ENCODE data around the gene IGFALS.

Gene IGFALS

DNA sequence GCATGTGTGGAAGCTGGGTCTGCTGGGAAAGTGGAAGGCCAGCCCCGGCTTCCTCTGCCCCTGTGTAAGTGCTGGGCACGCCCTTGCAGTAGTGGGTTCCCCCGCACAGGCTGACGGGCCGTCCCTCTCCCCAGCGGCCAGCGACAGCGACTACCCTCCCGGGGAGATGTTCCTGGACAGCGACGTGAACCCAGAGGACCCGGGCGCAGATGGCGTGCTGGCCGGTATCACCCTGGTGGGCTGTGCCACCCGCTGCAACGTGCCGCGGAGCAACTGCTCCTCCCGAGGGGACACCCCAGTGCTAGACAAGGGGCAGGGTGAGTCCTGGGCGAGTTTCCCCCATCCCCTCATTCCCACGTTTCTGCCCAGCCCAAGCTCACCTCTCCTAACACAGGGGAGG lies 27.7 kb downstream of the IGFALS start:
- TF ChIP-seq, protein P1, sequence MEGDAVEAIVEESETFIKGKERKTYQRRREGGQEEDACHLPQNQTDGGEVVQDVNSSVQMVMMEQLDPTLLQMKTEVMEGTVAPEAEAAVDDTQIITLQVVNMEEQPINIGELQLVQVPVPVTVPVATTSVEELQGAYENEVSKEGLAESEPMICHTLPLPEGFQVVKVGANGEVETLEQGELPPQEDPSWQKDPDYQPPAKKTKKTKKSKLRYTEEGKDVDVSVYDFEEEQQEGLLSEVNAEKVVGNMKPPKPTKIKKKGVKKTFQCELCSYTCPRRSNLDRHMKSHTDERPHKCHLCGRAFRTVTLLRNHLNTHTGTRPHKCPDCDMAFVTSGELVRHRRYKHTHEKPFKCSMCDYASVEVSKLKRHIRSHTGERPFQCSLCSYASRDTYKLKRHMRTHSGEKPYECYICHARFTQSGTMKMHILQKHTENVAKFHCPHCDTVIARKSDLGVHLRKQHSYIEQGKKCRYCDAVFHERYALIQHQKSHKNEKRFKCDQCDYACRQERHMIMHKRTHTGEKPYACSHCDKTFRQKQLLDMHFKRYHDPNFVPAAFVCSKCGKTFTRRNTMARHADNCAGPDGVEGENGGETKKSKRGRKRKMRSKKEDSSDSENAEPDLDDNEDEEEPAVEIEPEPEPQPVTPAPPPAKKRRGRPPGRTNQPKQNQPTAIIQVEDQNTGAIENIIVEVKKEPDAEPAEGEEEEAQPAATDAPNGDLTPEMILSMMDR (IDR thresholded peaks at IDR 0.05), result no peak
- Histone ChIP-seq H3K27ac (no peak overlapping the region), H3K27me3 (peaks cover 7% of the 10 kb centered on the region), H3K36me3 (peaks cover 88% of the 10 kb centered on the region), H3K4me1 (ENCODE audit: control insufficient read depth in 1 of 2, insufficient read depth in 1 of 2, low read depth in 1 of 2, low read length in 1 of 2) (peaks cover 8 to 9% of the 10 kb centered on the region in 2 experiments), H3K9me3 (no peaks in the 10 kb centered on the region), H3K4me3 (ENCODE audit: low read depth in 1 of 2, low read length in 1 of 2) (no peak overlapping the region)

DNA sequence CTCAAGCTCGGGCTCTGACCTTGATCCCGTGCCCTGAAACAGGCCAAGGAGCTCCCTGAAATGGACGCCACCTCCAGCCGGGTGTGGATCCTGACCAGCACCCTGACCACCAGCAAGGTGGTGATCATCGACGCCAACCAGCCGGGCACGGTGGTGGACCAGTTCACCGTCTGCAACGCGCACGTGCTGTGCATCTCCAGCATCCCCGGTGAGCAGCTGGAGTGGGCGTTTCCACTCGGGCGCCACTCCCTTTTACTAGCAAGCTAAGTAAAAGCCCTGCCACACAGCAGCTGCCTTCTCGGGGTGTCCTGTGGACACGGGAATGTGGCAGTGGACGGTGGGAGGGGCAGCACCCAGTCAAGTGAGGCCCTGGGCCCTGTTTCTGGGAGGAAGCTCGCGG lies 28.5 kb downstream of the IGFALS start:
- H3K4me3 ChIP-seq (ENCODE audit: low read depth in 1 of 2, low read length in 1 of 2), result no peak overlapping the region
- no peaks in the 10 kb centered on the region for H3K27me3 ChIP-seq
- H3K27ac ChIP-seq, result no peak overlapping the region
- TF ChIP-seq, protein P1 (IDR thresholded peaks at IDR 0.05), result no peak
- H3K9me3 ChIP-seq, result no peaks in the 10 kb centered on the region
- peaks cover 96% of the 10 kb centered on the region for H3K36me3 ChIP-seq
- peaks cover 0 to 2% of the 10 kb centered on the region in 2 experiments for H3K4me1 ChIP-seq (ENCODE audit: control insufficient read depth in 1 of 2, insufficient read depth in 1 of 2, low read depth in 1 of 2, low read length in 1 of 2)

DNA sequence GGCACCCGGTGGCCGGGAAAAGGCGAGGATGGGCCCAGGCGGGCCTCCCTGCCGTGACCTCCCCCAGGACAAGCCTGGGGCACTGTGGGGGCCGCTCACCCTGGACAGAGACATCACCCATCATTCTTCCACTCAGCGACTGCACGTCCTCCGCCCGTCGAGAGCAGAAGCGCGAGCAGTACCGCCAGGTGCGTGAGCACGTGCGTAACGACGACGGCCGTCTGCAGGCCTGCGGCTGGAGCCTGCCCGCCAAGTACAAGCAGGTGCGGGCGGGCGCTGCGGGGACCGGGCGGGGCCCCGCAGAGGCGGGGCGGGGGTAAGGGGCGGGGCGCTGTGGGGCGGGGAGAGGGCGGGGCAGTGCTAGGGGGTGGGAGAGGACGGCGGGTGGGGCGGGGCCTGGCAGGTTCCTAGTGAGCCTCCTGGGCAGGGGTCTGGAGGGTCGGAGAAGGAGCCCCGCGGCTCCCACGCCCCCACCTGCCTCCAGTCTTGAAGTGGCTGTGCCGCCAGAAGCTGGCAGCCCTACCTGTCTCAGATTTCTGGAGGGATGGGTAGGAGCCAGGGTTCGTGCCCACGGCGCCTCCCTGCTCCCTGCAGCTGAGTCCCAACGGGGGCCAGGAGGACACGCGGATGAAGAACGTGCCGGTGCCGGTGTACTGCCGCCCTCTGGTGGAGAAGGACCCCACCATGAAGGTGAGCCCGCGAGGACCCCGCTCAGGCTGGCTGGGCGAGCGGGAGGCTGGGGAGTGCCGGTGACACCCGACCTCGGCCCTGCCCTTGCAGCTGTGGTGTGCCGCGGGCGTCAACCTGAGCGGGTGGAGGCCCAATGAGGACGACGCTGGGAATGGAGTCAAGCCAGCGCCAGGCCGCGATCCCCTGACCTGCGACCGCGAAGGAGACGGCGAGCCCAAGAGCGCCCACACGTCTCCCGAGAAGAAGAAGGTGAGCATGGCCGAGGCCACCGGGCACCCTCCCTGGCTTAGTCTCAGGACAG lies 29.7 kb downstream of the IGFALS start:
- Histone ChIP-seq H3K27me3 (no peaks in the 10 kb centered on the region), H3K4me1 (ENCODE audit: control insufficient read depth in 1 of 2, insufficient read depth in 1 of 2, low read depth in 1 of 2, low read length in 1 of 2) (no peaks in the 10 kb centered on the region), H3K4me3 (ENCODE audit: low read depth in 1 of 2, low read length in 1 of 2) (no peak overlapping the region), H3K36me3 (peaks cover 98% of the 10 kb centered on the region), H3K27ac (no peak overlapping the region), H3K9me3 (no peaks in the 10 kb centered on the region)
- TF ChIP-seq, protein P1 (IDR thresholded peaks at IDR 0.05), result no peak

DNA sequence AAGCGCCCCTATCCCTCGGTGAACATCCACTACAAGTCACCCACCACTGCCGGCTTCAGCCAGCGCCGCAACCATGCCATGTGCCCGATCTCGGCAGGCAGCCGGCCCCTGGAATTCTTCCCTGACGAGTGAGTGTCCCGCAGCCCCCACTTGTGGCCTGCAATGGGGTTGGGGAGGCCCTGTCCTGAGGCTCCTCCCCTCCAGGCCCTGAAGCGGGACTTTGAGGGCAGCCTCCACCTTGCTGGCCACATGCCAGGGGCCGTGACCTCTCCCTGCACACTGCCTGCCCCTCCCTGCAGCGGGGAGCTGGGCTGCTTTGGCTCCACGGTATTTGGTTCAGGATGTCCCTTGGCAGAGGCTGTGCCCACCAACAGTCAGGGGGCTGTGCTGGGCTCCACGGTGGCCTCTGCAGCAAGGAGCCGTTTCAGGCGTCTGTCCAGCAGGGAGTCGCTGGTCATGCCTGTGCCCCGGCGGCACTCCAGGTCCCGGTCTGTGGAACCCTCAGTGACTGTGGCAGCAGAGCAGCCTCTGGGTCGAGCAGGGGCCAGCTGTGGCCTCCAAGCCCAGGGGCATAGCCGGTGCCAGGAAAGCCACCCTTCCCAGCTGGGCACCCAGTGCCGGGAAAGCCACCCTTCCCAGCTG lies 30.5 kb downstream of the IGFALS start:
- no peak overlapping the region for H3K27ac ChIP-seq
- no peaks in the 10 kb centered on the region for H3K4me1 ChIP-seq (ENCODE audit: control insufficient read depth in 1 of 2, insufficient read depth in 1 of 2, low read depth in 1 of 2, low read length in 1 of 2)
- TF ChIP-seq, protein P1 (IDR thresholded peaks at IDR 0.05), result no peak
- no peaks in the 10 kb centered on the region for H3K27me3 ChIP-seq
- no peaks in the 10 kb centered on the region for H3K9me3 ChIP-seq
- no peak overlapping the region for H3K4me3 ChIP-seq (ENCODE audit: low read depth in 1 of 2, low read length in 1 of 2)
- peaks cover 98% of the 10 kb centered on the region for H3K36me3 ChIP-seq

DNA sequence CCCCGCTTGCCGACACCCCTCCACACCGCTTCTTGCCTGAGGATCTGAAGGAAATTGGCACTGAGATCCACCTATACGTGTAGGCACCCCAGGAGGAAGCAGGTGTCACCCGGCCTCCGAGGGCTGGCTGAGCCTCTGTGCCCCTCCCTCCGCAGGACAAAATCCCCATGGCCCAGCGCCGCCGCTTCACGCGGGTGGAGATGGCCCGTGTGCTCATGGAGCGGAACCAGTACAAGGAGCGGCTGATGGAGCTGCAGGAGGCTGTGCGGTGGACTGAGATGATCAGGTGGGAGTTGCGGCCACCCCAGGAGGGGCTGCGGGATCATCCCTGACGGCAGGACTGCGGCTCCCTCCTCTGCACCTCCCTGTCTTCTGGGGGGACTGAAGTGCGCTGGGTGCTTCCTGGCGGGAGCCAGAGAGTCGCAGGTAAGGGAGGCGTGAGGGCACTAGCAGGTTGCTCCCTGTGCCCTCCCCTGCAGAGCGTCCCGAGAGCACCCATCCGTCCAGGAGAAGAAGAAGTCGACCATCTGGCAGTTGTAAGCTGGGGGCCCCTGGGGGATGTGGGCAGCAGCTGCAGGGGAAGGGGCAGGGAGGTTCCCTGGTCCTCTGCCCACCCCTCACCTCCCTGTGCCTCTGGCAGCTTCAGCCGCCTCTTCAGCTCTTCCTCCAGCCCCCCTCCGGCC lies 31.2 kb downstream of the IGFALS start:
- Histone ChIP-seq H3K36me3 (peaks cover 98% of the 10 kb centered on the region), H3K27me3 (no peaks in the 10 kb centered on the region), H3K27ac (no peak overlapping the region), H3K4me1 (ENCODE audit: control insufficient read depth in 1 of 2, insufficient read depth in 1 of 2, low read depth in 1 of 2, low read length in 1 of 2) (no peaks in the 10 kb centered on the region), H3K4me3 (ENCODE audit: low read depth in 1 of 2, low read length in 1 of 2) (no peak overlapping the region), H3K9me3 (no peaks in the 10 kb centered on the region)
- TF ChIP-seq, protein P1 (IDR thresholded peaks at IDR 0.05), result no peak

All from neutrophil (primary cell).